DND-41 (cell line): ENCODE measurements around the gene CIP2A.

Source experiments
- ATAC-seq: fragments of 200-7000 bp; cut with Tn5 transposase; 3 replicates; pipeline ENCODE4 v1.9.1; 2021; ENCODE audit warnings: low read depth; ENCODE audit not compliant: insufficient read depth
- DNase-seq: peaks from one replicate; pipeline ENCODE4 v3.0.0-alpha.2; 2020
- H2AFZ ChIP-seq: 2 replicates; pipeline ENCODE4 v1.6.0; 2012; ENCODE audit warnings: low read depth, low read length
- H3K27ac ChIP-seq: 2 replicates; pipeline ENCODE4 v1.5.1; 2012; ENCODE audit warnings: low read length, inconsistent platforms
- H3K27me3 ChIP-seq: fragments of 200-600 bp; sonication (generic); 2 replicates; pipeline ENCODE4 v1.6.0; 2012; ENCODE audit warnings: low read length, mild to moderate bottlenecking, inconsistent platforms; ENCODE audit not compliant: insufficient read depth, poor library complexity
- H3K36me3 ChIP-seq: 2 replicates; pipeline ENCODE4 v1.5.1; 2012; ENCODE audit warnings: low read length, inconsistent platforms; ENCODE audit not compliant: insufficient read depth
- H3K4me1 ChIP-seq: 2 replicates; pipeline ENCODE4 v1.5.1; 2012; ENCODE audit warnings: mild to moderate bottlenecking, low read length; ENCODE audit not compliant: insufficient read depth
- H3K4me2 ChIP-seq: 2 replicates; pipeline ENCODE4 v1.6.0; 2012; ENCODE audit warnings: mild to moderate bottlenecking, moderate library complexity, low read length, inconsistent platforms; ENCODE audit not compliant: insufficient read depth
- H3K4me3 ChIP-seq, 2 experiments: fragments of 200-600 bp in 1 of 2; shearing (Covaris generic) in 1 of 2; 2 replicates each; pipeline ENCODE4 v1.5.1; 2012 to 2016; ENCODE audit warnings: inconsistent platforms in 2 of 2, low read length in 2 of 2, mild to moderate bottlenecking in 2 of 2, low read depth in 1 of 2, moderate library complexity in 1 of 2
- H3K79me2 ChIP-seq: 2 replicates; pipeline ENCODE4 v1.6.0; 2012; ENCODE audit warnings: low read length, inconsistent platforms; ENCODE audit not compliant: insufficient read depth
- H3K9ac ChIP-seq: 2 replicates; pipeline ENCODE4 v1.6.0; 2012; ENCODE audit warnings: low read depth, mild to moderate bottlenecking, inconsistent platforms, low read length, moderate library complexity
- H3K9me3 ChIP-seq: 2 replicates; pipeline ENCODE4 v1.5.1; 2012; ENCODE audit warnings: low read length, moderate library complexity, mild to moderate bottlenecking, inconsistent platforms; ENCODE audit not compliant: insufficient read depth, severe bottlenecking
- H4K20me1 ChIP-seq: 2 replicates; pipeline ENCODE4 v1.6.0; 2012; ENCODE audit warnings: low read length; ENCODE audit not compliant: insufficient read depth
- CTCF ChIP-seq: IDR thresholded peaks from 2 replicates; pipeline ENCODE4 v1.5.1; 2012; ENCODE audit warnings: borderline replicate concordance, low read length, moderate library complexity, mild to moderate bottlenecking; ENCODE audit not compliant: poor library complexity, severe bottlenecking; ENCODE audit errors: extremely low read depth
- EZH2 ChIP-seq: IDR thresholded peaks from 3 replicates; pipeline ENCODE4 v1.6.1; 2012; ENCODE audit warnings: borderline replicate concordance, low read depth, mild to moderate bottlenecking, moderate library complexity, low read length, inconsistent platforms; ENCODE audit not compliant: severe bottlenecking

Gene CIP2A

GRCh38 chr3:108548886-108549285, 40.4 kb downstream of the CIP2A start:
- Histone ChIP-seq H3K79me2 (no peaks in the 10 kb centered on the region), H3K4me2 (no peak overlapping the region), H3K9ac (no peak overlapping the region), H3K27ac (no peak overlapping the region), H3K4me3 (no peak overlapping the region), H3K4me1 (no peaks in the 10 kb centered on the region), H3K9me3 (no peaks in the 10 kb centered on the region), H4K20me1 (no peaks in the 10 kb centered on the region), H2AFZ (no peak overlapping the region), H3K36me3 (peaks cover 65% of the 10 kb centered on the region), H3K27me3 (no peaks in the 10 kb centered on the region)
- no peak for TF ChIP-seq EZH2
- no peak for TF ChIP-seq CTCF
- no peak for ATAC-seq
- DNase-seq: no peak

DNA sequence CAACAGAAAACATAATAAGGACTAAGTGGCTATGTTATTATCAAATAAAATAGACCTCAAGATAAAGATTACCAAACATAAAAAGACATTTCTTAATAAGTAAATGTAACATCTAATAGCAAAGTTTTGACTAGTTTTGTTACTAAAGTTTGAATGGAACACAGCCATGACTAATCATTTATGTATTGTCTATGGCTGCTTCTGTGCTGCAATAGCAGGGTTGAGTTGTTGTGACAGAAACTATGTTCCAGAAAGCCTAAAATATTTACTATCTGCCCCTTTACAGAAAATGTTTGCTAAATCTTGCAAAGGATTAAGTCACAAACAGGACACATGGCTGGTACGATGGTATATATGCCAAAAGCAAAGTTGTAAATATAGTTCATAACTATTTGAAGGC, 40.9 kb downstream of the CIP2A start:
- no peaks in the 10 kb centered on the region for H4K20me1 ChIP-seq
- H3K4me3 ChIP-seq: no peak overlapping the region
- no peaks in the 10 kb centered on the region for H3K9me3 ChIP-seq
- ATAC-seq: no peak
- no peak for TF ChIP-seq CTCF
- no peak for TF ChIP-seq EZH2
- H2AFZ ChIP-seq: no peak overlapping the region
- H3K4me2 ChIP-seq: no peak overlapping the region
- H3K4me1 ChIP-seq: no peaks in the 10 kb centered on the region
- H3K36me3 ChIP-seq: peaks cover 69% of the 10 kb centered on the region
- no peak overlapping the region for H3K27ac ChIP-seq
- no peak for DNase-seq
- H3K27me3 ChIP-seq: no peaks in the 10 kb centered on the region
- no peaks in the 10 kb centered on the region for H3K79me2 ChIP-seq
- H3K9ac ChIP-seq: no peak overlapping the region

DNA sequence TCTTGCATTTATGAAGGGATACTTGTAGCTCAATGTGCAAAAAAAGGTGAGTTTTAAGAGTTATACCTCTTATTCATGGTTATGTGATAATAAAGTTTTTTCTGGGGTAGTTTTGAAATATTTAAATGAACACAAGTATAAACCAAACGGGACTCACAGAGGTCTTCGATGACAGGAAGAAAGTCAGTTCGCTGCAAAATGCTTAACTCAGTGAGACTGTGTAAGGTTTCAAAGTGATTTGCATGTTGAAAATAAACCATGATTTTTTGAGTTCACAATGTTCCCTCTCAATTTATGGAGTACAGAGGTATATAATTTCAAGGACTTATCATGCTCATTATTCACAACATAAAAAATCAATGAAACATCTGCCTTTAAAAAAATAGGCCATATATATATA, 42.5 kb downstream of the CIP2A start:
- DNase-seq (no peak), ATAC-seq (no peak)
- Histone ChIP-seq H3K4me3 (no peak overlapping the region), H2AFZ (no peak overlapping the region), H3K36me3 (peaks cover 55% of the 10 kb centered on the region), H3K4me1 (no peaks in the 10 kb centered on the region), H3K27ac (no peak overlapping the region), H3K4me2 (no peak overlapping the region), H3K27me3 (no peaks in the 10 kb centered on the region), H3K9ac (no peak overlapping the region), H3K9me3 (no peaks in the 10 kb centered on the region), H4K20me1 (no peaks in the 10 kb centered on the region), H3K79me2 (no peaks in the 10 kb centered on the region)
- TF ChIP-seq CTCF: no peak
- no peak for TF ChIP-seq EZH2

- Histone ChIP-seq H3K27me3 (no peaks in the 10 kb centered on the region), H3K27ac (no peak overlapping the region), H3K36me3 (peaks cover 51% of the 10 kb centered on the region), H3K9ac (no peak overlapping the region), H3K9me3 (no peaks in the 10 kb centered on the region), H3K4me3 (no peak overlapping the region), H3K79me2 (no peaks in the 10 kb centered on the region), H3K4me2 (no peak overlapping the region), H2AFZ (no peak overlapping the region), H4K20me1 (no peaks in the 10 kb centered on the region), H3K4me1 (no peaks in the 10 kb centered on the region)
- DNase-seq (no peak), ATAC-seq (no peak)
- TF ChIP-seq EZH2 (no peak), CTCF (no peak)
These were observed 43.0 kb downstream of the CIP2A start for GRCh38 chr3:108546247-108546646.
